Loucy (cell line): ENCODE data around the gene ISG20L2.

Source experiments
- H2AFZ ChIP-seq: fragments of 200-600 bp; sonication (generic); 2 replicates; pipeline ENCODE4 v1.6.0; 2016; ENCODE audit warnings: antibody characterized with exemption, mild to moderate bottlenecking, low read length, moderate library complexity
- H3F3A ChIP-seq: fragments of 200-600 bp; 2 replicates; pipeline ENCODE4 v1.6.0; 2016; ENCODE audit warnings: antibody characterized with exemption, low read depth, mild to moderate bottlenecking
- H3K27me3 ChIP-seq: fragments of 200-600 bp; sonication (generic); 2 replicates; pipeline ENCODE4 v1.6.1; 2014; ENCODE audit warnings: low read length, mild to moderate bottlenecking; ENCODE audit not compliant: insufficient read depth, poor library complexity, severe bottlenecking
- H3K36me3 ChIP-seq: fragments of 200-600 bp; sonication (generic); 2 replicates; pipeline ENCODE4 v1.6.1; 2016; ENCODE audit warnings: low read length; ENCODE audit not compliant: insufficient read depth
- H3K4me1 ChIP-seq: fragments of 200-600 bp; sonication (generic); 2 replicates; pipeline ENCODE4 v1.5.1; 2014; ENCODE audit warnings: low read length, mild to moderate bottlenecking; ENCODE audit not compliant: insufficient read depth, poor library complexity, severe bottlenecking
- H3K4me2 ChIP-seq: fragments of 200-600 bp; sonication (generic); 2 replicates; pipeline ENCODE4 v1.6.0; 2014; ENCODE audit warnings: antibody characterized with exemption, low read length, low read depth, mild to moderate bottlenecking; ENCODE audit not compliant: poor library complexity, severe bottlenecking
- H3K4me3 ChIP-seq: fragments of 200-600 bp; sonication (generic); 2 replicates; pipeline ENCODE4 v1.5.1; 2014; ENCODE audit warnings: low read length, mild to moderate bottlenecking, mixed read lengths; ENCODE audit not compliant: poor library complexity, severe bottlenecking
- H3K79me2 ChIP-seq: fragments of 200-600 bp; sonication (generic); 2 replicates; pipeline ENCODE4 v1.6.1; 2014; ENCODE audit warnings: low read length; ENCODE audit not compliant: insufficient read depth
- H3K9ac ChIP-seq: fragments of 200-600 bp; sonication (generic); 2 replicates; pipeline ENCODE4 v1.6.0; 2014; ENCODE audit warnings: mild to moderate bottlenecking, low read depth, low read length, moderate library complexity; ENCODE audit not compliant: poor library complexity, severe bottlenecking
- H3K9me2 ChIP-seq: fragments of 200-600 bp; sonication (generic); replicated peaks from 2 replicates; pipeline ENCODE4 v1.6.1; 2016; ENCODE audit warnings: low read depth, low read length, mixed read lengths
- H3K9me3 ChIP-seq: fragments of 200-600 bp; sonication (generic); 2 replicates; pipeline ENCODE4 v1.6.1; 2014; ENCODE audit warnings: mild to moderate bottlenecking, antibody characterized with exemption, low read length, low read depth; ENCODE audit not compliant: insufficient read depth
- H4K20me1 ChIP-seq: fragments of 200-600 bp; sonication (generic); 2 replicates; pipeline ENCODE4 v1.6.0; 2014; ENCODE audit warnings: antibody characterized with exemption, low read length, mild to moderate bottlenecking; ENCODE audit not compliant: insufficient read depth, poor library complexity, severe bottlenecking
- CTCF ChIP-seq: fragments of 200-600 bp; sonication (generic); conservative IDR thresholded peaks from 2 replicates; pipeline ENCODE4 v1.5.1; 2014; ENCODE audit warnings: mild to moderate bottlenecking, antibody characterized with exemption, low read length
- EZH2phosphoT487 ChIP-seq: fragments of 200-600 bp; IDR thresholded peaks from 2 replicates; pipeline ENCODE4 v1.6.1; 2018; ENCODE audit warnings: antibody characterized with exemption, mild to moderate bottlenecking, moderate library complexity, borderline replicate concordance

Gene ISG20L2

GRCh38 chr1:156676820-156677615 is 51.5 kb downstream of the ISG20L2 start, which contains the start of gene NES:
TSS of gene NES (minus strand) at chr1:156677407. CDS start at chr1:156677264, 143 bp downstream.
- H3F3A ChIP-seq, result no peaks in the 10 kb centered on the region
- no peaks in the 10 kb centered on the region for H3K4me1 ChIP-seq
- H3K36me3 ChIP-seq, result no peaks in the 10 kb centered on the region
- H3K4me3 ChIP-seq, result no peak within 1 kb of the TSS
- H2AFZ ChIP-seq, result peak within 1 kb of the TSS; percentile 57
- TF ChIP-seq CTCF, result no peak
- TF ChIP-seq EZH2phosphoT487, result no peak
- no peaks in the 10 kb centered on the region for H4K20me1 ChIP-seq
- no peaks in the 10 kb centered on the region for H3K9me3 ChIP-seq
- H3K79me2 ChIP-seq, result no peaks in the 10 kb centered on the region
- H3K27me3 ChIP-seq, result peaks cover 5% of the 10 kb centered on the region
- H3K9ac ChIP-seq, result no peak within 1 kb of the TSS
- no peak within 1 kb of the TSS for H3K4me2 ChIP-seq
- H3K9me2 ChIP-seq, result no peaks in the 10 kb centered on the region

- Histone ChIP-seq H3K36me3 (no peaks in the 10 kb centered on the region), H2AFZ (no peak overlapping the region), H3K27me3 (peaks cover 5% of the 10 kb centered on the region), H3F3A (no peaks in the 10 kb centered on the region), H3K9me3 (no peaks in the 10 kb centered on the region), H3K9me2 (no peaks in the 10 kb centered on the region), H4K20me1 (no peaks in the 10 kb centered on the region), H3K4me1 (no peaks in the 10 kb centered on the region), H3K79me2 (no peaks in the 10 kb centered on the region), H3K9ac (no peak overlapping the region), H3K4me2 (no peak overlapping the region), H3K4me3 (no peak overlapping the region)
- TF ChIP-seq EZH2phosphoT487, result no peak
- TF ChIP-seq CTCF, result no peak
Measured at GRCh38 chr1:156676114-156676819, 52.3 kb downstream of the ISG20L2 start.

GRCh38 chr1:156675210-156676113 is 53.1 kb downstream of the ISG20L2 start:
- no peak overlapping the region for H2AFZ ChIP-seq
- TF ChIP-seq EZH2phosphoT487 (no peak), CTCF (no peak)

More at GRCh38 chr1:156675210-156676113, 53.1 kb downstream of the ISG20L2 start:
- no peaks in the 10 kb centered on the region for H3K4me1 ChIP-seq
- H3K36me3 ChIP-seq, result no peaks in the 10 kb centered on the region
- H3K9me2 ChIP-seq, result no peaks in the 10 kb centered on the region
- no peaks in the 10 kb centered on the region for H3K9me3 ChIP-seq
- no peak overlapping the region for H3K9ac ChIP-seq
- H4K20me1 ChIP-seq, result no peaks in the 10 kb centered on the region
- H3F3A ChIP-seq, result no peaks in the 10 kb centered on the region
- H3K27me3 ChIP-seq, result peaks cover 5% of the 10 kb centered on the region
- no peak overlapping the region for H3K4me2 ChIP-seq
- no peak overlapping the region for H3K4me3 ChIP-seq
- H3K79me2 ChIP-seq, result no peaks in the 10 kb centered on the region
